AG10803 (cell line): ENCODE results near the gene S100A6.

Experiments
- DNase-seq: peaks from one replicate; pipeline ENCODE4 v3.0.0; 2010; ENCODE audit warnings: low read depth
- H3K4me3 ChIP-seq: 2 replicates; pipeline ENCODE4 v1.5.1; 2011; ENCODE audit warnings: mild to moderate bottlenecking, low read length, control low read depth
- TF ChIP-seq, protein P1 (sequence below): conservative IDR thresholded peaks from 2 replicates; pipeline ENCODE4 v1.5.1; 2011; ENCODE audit warnings: mild to moderate bottlenecking, low read length, control low read depth, inconsistent platforms

S100A6 gene

DNA sequence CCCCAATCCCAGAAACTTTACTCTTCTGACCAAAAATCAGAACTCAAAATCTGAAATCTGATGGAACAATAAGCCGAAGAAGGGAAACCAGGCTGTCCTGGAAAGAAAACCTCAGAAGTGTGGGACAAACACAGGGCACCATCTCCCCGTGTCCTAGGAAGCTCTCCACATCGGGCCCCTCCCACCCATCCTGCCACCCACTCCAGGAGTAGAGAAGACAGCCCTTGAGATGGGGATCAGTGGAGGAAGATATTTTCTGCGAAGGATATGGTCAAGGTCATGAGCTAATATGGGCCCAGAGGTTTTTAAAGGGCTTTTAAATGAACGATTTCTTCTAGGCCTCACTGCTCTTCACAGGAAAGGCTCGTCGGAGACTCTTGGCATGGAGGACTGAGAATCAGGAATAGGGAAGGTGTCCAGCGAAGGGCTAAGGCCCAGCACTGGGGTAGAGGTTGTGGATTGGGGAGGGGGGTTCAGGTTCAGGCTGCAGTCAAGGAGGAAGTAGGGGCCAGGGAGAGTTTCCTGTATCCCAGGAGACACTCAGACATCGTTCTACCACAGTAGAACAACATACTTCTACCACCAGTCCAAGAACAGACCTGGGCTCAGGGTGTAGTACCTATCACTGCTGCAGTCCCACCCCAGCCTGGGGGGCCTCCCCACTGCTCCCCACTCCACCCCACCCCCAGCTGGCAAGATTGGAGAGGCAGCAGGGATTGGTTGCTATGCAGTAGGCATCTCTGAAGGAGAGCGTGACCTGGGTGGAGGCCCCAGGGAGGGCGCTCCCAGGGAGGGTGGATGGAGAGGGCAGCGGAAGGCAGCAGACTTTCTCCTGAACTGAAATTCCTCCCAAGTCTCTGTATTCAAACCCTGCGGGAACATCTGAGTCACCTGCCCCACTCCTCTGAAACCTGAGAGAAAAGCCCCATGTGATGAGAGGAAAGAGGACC lies 6.1 kb upstream of the S100A6 start:
- no peak for DNase-seq
- TF ChIP-seq, protein P1, sequence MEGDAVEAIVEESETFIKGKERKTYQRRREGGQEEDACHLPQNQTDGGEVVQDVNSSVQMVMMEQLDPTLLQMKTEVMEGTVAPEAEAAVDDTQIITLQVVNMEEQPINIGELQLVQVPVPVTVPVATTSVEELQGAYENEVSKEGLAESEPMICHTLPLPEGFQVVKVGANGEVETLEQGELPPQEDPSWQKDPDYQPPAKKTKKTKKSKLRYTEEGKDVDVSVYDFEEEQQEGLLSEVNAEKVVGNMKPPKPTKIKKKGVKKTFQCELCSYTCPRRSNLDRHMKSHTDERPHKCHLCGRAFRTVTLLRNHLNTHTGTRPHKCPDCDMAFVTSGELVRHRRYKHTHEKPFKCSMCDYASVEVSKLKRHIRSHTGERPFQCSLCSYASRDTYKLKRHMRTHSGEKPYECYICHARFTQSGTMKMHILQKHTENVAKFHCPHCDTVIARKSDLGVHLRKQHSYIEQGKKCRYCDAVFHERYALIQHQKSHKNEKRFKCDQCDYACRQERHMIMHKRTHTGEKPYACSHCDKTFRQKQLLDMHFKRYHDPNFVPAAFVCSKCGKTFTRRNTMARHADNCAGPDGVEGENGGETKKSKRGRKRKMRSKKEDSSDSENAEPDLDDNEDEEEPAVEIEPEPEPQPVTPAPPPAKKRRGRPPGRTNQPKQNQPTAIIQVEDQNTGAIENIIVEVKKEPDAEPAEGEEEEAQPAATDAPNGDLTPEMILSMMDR, result no peak

DNA sequence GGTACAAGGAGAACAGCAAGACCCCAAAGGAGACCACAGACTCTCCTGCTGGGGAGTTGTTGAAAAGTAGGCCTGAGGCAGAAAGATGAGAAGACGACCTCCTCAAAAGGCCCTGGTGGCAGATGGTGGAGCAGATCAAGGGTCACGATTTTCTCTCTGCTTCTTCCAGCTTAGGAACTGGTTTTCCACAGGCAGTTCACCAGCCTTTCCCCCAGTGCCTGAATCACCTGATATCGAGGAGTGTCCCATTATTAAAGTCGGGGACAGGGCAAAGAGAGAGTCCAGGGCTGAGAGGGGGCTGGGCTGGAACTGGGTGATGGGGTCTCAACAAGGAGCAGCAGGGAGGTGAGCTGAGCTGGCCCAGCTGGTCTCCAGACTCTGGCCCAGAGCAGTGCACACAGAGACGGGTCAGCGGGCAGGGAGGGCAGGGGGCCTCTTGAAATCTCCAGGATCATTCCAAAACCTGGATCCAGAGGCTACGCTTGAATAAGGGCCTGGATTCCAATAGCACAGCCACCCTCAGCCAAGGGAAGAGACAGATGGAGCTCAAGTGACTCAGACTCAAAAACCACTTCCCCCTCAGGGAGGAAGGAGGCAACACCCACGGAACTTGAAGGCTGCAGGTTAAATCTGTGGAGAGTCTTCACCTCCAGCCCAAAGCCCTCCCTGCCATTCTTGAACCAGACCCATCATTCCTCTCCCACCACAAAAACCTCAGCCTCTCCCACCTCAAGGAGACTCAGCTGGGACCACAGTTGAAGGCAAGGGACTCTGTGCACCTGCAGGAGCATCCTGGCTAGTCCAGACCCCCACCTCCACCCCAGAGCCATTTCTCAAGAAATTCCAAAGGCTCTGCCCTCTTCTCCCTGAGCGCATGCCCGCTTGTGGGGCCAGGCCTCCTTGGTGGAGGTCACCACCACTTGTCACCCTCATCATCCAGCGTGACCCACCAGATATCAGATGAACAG lies 4.9 kb upstream of the S100A6 start, which contains the start of gene S100A5:
Gene S100A5, minus strand, starts transcription at position 541 of the 968 bp plus-strand sequence. CDS start 743 bp downstream, outside the sequence.
- TF ChIP-seq, protein P1, result no peak
- peak; percentile 64 for DNase-seq
- no peak within 1 kb of the TSS for H3K4me3 ChIP-seq

More for the DNA sequence above, 6.1 kb upstream of the S100A6 start:
- H3K4me3 ChIP-seq, result no peak overlapping the region

DNA sequence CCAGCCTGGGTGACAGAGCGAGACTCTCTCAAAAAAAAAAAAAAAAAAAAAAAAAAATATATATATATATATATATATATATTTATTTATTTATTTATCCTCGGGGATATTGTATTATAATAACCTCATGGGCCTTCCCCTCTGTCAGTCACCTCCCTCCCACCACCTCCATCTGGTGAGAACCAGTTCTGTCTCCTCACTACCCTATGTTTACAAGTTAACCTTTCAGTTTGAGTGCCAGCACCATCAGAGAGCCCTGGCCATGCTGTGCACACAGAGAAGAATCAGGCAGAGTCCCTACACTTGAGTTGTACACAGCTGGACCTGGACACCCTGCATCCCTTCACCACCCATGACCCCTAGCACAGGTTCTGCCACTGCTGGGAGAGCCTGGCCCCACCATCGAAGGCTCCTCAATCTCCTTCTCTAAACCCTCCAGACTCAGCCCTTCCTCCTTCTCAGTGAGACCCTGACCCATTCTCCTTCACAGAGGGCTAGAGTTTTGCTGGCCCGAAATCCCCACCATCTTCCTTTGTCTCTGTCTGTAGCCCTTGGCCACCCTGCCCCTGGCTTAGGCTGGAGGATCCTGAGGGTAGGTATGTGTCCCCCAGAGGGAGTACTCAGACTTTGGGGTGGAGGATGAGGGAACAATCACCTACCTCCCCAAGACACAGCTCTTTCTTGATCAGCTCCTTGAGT lies 3.8 kb upstream of the S100A6 start:
- no peak for DNase-seq
- TF ChIP-seq, protein P1, result no peak
- no peak overlapping the region for H3K4me3 ChIP-seq

DNA sequence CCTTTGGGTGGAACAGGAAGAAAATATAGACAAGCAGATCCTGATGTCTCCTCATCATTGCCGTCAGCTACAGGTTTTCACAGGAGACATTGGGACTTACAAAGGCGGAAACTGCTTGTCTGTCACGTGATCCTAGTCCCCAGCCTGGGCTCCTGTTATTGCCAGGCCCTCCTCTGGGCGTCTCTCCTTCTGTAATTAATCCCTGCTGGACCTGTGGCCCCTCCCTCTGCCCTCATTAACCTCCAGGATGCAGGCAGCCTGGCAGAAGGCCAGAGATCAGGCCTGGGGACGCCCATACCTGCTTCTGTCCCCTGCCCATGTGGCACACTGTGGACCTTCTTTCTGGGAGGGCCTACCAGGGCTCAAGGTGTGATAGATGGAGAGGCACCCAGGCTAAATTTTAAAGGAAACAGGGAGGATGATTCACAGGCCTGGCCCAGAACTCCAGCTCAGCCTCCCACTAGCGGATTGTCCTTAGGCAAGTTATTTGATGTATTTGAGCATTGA lies 2.6 kb upstream of the S100A6 start:
- TF ChIP-seq, protein P1, result peak; percentile 16; the same call in 1 of the 2 replicates
- peak; percentile 53 for DNase-seq
- no peak overlapping the region for H3K4me3 ChIP-seq

DNA sequence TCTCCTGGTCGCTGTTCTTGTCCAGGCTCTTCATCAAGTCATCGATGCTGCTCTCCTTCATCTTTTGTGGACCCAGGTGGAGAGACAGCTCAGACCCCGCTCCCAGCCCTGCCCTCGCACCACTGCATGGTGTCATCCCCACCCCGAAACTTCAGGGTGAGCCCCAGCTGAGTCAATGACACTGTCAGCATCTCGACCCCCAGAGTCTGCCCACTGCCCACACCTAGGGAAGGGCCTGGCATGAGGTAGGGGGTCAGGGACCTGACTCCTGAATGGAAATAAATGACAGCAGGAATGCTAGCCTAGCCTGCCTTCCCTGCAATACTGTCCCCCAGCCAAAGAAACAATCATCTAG lies 1.6 kb upstream of the S100A6 start:
- TF ChIP-seq, protein P1, result no peak

DNA sequence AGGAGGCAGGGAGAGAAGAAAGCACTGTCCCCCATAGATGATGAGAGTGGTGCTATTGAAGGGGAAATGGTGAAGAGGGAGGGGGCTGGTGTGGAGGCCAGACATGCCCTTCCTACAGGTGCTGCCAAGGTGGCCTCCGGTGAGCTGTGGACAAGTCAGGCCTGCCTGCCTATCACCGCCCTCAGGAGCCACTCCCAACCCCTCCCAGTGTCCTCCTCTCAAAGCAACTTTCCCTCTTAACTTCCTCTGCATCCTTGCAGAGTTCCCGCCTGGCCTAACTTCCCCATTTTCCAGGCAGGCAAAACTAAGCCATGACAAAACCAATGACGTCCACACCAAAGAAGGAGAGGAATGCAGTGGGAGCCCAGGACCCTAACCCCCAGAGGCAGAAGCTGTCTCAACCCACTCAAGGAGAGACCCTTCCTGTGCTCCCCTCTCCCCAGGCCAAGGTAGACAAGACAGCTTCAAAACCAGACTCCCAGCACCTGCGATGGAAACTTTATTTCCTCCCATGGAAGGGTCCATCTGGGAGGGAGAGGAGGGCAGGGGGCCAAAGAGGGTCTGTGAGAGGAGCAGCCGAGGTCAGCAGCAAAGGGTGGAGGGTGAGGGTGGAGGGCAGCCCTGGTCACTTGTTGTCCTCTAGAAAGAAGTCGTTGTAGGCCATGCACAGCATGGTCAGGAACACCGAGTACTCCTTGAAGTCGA lies 1.0 kb upstream of the S100A6 start:
- TF ChIP-seq, protein P1, result no peak
- DNase-seq, result no peak
- peak overlapping the region; percentile 100 for H3K4me3 ChIP-seq

More for the DNA sequence above, 1.6 kb upstream of the S100A6 start:
- no peak overlapping the region for H3K4me3 ChIP-seq
- DNase-seq, result no peak
